GM18868 (cell line): ENCODE results near the gene CACNA2D3.

Experiments
- ATAC-seq: cut with Tn5 transposase; IDR thresholded peaks from one replicate; pipeline ENCODE4 v1.9.1; 2021; ENCODE audit warnings: mild to moderate bottlenecking, moderate library complexity; ENCODE audit not compliant: unreplicated experiment

CACNA2D3 gene

GRCh38 chr3:54557538-54558428, 435.4 kb downstream of the CACNA2D3 start:
- ATAC-seq, result no peak

- no peak for ATAC-seq
These were observed 441.3 kb downstream of the CACNA2D3 start for GRCh38 chr3:54563501-54564200.

- ATAC-seq, result no peak
These were observed 442.1 kb downstream of the CACNA2D3 start for GRCh38 chr3:54564374-54564925.

GRCh38 chr3:54565956-54566355, 443.6 kb downstream of the CACNA2D3 start:
- no peak for ATAC-seq

- no peak for ATAC-seq
These were observed 445.6 kb downstream of the CACNA2D3 start for GRCh38 chr3:54567949-54568348.

- no peak for ATAC-seq
These were observed 447.7 kb downstream of the CACNA2D3 start for GRCh38 chr3:54570008-54570407.

- ATAC-seq, result no peak
These were observed 450.0 kb downstream of the CACNA2D3 start for GRCh38 chr3:54572197-54572895.

- no peak for ATAC-seq
These were observed 451.5 kb downstream of the CACNA2D3 start for GRCh38 chr3:54573858-54574257.

GRCh38 chr3:54574906-54575617, 452.7 kb downstream of the CACNA2D3 start:
- ATAC-seq, result no peak

GRCh38 chr3:54575618-54575960, 453.2 kb downstream of the CACNA2D3 start:
- ATAC-seq, result no peak

- no peak for ATAC-seq
These were observed 455.0 kb downstream of the CACNA2D3 start for GRCh38 chr3:54577313-54577712.

GRCh38 chr3:54578417-54578816, 456.1 kb downstream of the CACNA2D3 start:
- no peak for ATAC-seq

- ATAC-seq, result no peak
These were observed 458.1 kb downstream of the CACNA2D3 start for GRCh38 chr3:54580453-54580852.

- no peak for ATAC-seq
These were observed 460.1 kb downstream of the CACNA2D3 start for GRCh38 chr3:54582424-54582823.

GRCh38 chr3:54591157-54591556, 468.8 kb downstream of the CACNA2D3 start:
- no peak for ATAC-seq

GRCh38 chr3:54593653-54594052, 471.3 kb downstream of the CACNA2D3 start:
- no peak for ATAC-seq

- no peak for ATAC-seq
These were observed 473.7 kb downstream of the CACNA2D3 start for GRCh38 chr3:54596087-54596486.

- no peak for ATAC-seq
These were observed 477.4 kb downstream of the CACNA2D3 start for GRCh38 chr3:54599716-54600115.

GRCh38 chr3:54600441-54601204, 478.3 kb downstream of the CACNA2D3 start:
- ATAC-seq, result no peak

- no peak for ATAC-seq
These were observed 482.1 kb downstream of the CACNA2D3 start for GRCh38 chr3:54604495-54604894.
